Measurements from ENCODE around the gene SENP5. TPM values are rescaled to one million over a fixed set of nuclear protein-coding genes. Genes with fewer than 3 reads are reported as not detected.

SENP5 gene
- total and polyA plus RNA-seq, 2 experiments from 2014 or later = 16.9 to 36.2 TPM

DNA sequence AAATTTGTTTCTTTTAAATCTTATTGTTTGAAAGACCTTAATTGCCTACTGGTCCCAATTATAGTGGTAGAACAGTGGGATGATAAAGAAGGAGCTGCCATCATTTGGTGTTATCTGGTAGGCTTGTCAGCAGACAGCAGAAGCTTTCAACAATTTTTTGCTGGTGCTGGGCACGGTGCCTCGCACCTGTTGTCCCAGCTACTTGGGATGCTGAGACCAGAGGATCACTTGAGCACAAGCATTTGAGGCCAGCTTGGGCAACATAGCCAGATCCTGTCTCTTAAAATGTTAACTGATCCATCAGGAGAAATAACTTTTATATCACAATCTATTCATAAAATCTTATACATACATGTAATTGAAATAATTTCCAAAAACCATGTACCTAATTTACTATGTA lies 36.0 kb downstream of the SENP5 start:
- no peak overlapping the region for H3K9ac ChIP-seq
- H3K4me2 ChIP-seq (ENCODE audit: unreplicated experiment) = no peak overlapping the region
- no peak for DNase-seq
- H3K4me3 ChIP-seq = no peak overlapping the region
- no peaks in the 10 kb centered on the region for H3K4me1 ChIP-seq (ENCODE audit: insufficient read depth)
- H2AFZ ChIP-seq = no peak overlapping the region
- in situ Hi-C loops (cut with MboI) = no loop called here
- H3K9me2 ChIP-seq (ENCODE audit: insufficient read depth) = no peaks in the 10 kb centered on the region
- WGBS, 2 experiments (ENCODE audit: low coverage in 1 of 2, low lambda C conversion rate in 2 of 2, missing lambda C conversion rate in 2 of 2) = 96 to 98% methylated on average over 2 of the region's 2 CpGs
- no peak overlapping the region for H3K27ac ChIP-seq
- no peak for TF ChIP-seq EZH2 (IDR thresholded peaks at IDR 0.05; ENCODE audit: insufficient read depth, poor library complexity, severe bottlenecking)
- no peak for TF ChIP-seq EZH2phosphoT487 (IDR thresholded peaks at IDR 0.05; ENCODE audit: insufficient read depth, low read depth)
- no peaks in the 10 kb centered on the region for H4K20me1 ChIP-seq (ENCODE audit: insufficient read depth)
- peaks cover 56% of the 10 kb centered on the region for H3K36me3 ChIP-seq (ENCODE audit: low read depth)
- no peaks in the 10 kb centered on the region for H3K9me3 ChIP-seq (ENCODE audit: low read depth)
- peaks cover 14% of the 10 kb centered on the region for H3K79me2 ChIP-seq (ENCODE audit: insufficient read depth)
- no peaks in the 10 kb centered on the region for H3K27me3 ChIP-seq (replicated peaks; ENCODE audit: insufficient read depth)
- H3F3A ChIP-seq (ENCODE audit: insufficient read depth) = no peaks in the 10 kb centered on the region

DNA sequence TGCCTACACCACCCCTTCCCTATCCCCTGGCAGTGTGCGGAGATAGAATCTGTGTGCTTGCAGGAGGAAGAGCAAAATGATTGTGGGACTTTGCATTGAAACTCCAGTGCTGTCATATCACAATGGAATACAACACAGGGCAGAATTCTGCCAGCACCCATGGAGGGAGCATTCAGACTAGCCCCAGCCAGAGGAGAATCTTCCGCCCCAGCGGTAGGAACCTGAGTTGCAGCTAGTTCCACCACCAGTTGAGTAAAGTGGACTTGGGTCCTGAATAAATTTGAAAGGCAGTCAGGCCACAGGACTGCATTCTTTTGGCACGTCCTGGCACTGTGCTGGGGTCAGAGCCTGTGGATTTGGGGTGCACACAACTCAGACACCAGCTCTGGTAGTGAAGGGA lies 47.1 kb downstream of the SENP5 start:
- WGBS, 2 experiments (ENCODE audit: low coverage in 1 of 2, low lambda C conversion rate in 2 of 2, missing lambda C conversion rate in 2 of 2) = 98% methylated on average over 4 of the region's 4 CpGs
- H3K79me2 ChIP-seq (ENCODE audit: insufficient read depth) = no peaks in the 10 kb centered on the region; the same call in 1 of the 2 replicates
- no peaks in the 10 kb centered on the region for H3K9me3 ChIP-seq (ENCODE audit: low read depth)
- no peaks in the 10 kb centered on the region for H3K9me2 ChIP-seq (ENCODE audit: insufficient read depth)
- H3K4me2 ChIP-seq (ENCODE audit: unreplicated experiment) = no peak overlapping the region
- peaks cover 10% of the 10 kb centered on the region; the same call in 1 of the 2 replicates for H3K36me3 ChIP-seq (ENCODE audit: low read depth)
- H3K27ac ChIP-seq = no peak overlapping the region
- in situ Hi-C loops (cut with MboI) = no loop called here
- H3K4me1 ChIP-seq (ENCODE audit: insufficient read depth) = no peaks in the 10 kb centered on the region
- H3K9ac ChIP-seq = no peak overlapping the region
- H3F3A ChIP-seq (ENCODE audit: insufficient read depth) = no peaks in the 10 kb centered on the region
- H4K20me1 ChIP-seq (ENCODE audit: insufficient read depth) = 0 out of 2 replicates have a peak, but pooled peaks cover 4% of the 10 kb centered on the region
- H2AFZ ChIP-seq = no peak overlapping the region
- DNase-seq = no peak
- TF ChIP-seq EZH2 (IDR thresholded peaks at IDR 0.05; ENCODE audit: insufficient read depth, poor library complexity, severe bottlenecking) (no peak), EZH2phosphoT487 (IDR thresholded peaks at IDR 0.05; ENCODE audit: insufficient read depth, low read depth) (no peak)
- no peaks in the 10 kb centered on the region for H3K27me3 ChIP-seq (replicated peaks; ENCODE audit: insufficient read depth)
- no peak overlapping the region for H3K4me3 ChIP-seq

DNA sequence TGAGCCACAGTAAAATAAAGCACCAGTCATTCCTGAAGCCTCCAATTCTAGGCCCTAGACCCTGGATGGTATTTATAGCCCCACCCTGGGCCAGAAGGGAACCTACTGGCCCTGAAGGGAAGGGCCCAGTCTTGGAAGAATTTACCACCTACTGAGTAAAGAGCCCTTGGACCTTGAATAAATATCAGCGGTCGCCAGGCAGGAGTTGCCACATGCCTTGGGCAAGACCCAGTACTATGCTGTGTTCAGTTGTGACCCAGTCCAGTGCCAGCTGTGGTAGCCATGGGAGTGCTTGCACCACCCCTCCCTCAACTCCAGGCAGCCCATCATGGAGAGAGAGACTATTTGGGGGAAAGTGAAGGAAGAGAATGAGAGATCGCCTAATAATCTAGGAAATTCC lies 47.7 kb downstream of the SENP5 start:
- no peaks in the 10 kb centered on the region for H3F3A ChIP-seq (ENCODE audit: insufficient read depth)
- no peak overlapping the region for H3K9ac ChIP-seq
- no peaks in the 10 kb centered on the region for H3K9me3 ChIP-seq (ENCODE audit: low read depth)
- H3K36me3 ChIP-seq (ENCODE audit: low read depth) = peaks cover 10% of the 10 kb centered on the region; the same call in 1 of the 2 replicates
- no peak overlapping the region for H3K4me3 ChIP-seq
- H3K4me1 ChIP-seq (ENCODE audit: insufficient read depth) = no peaks in the 10 kb centered on the region
- H3K79me2 ChIP-seq (ENCODE audit: insufficient read depth) = no peaks in the 10 kb centered on the region; the same call in 1 of the 2 replicates
- no peak for DNase-seq
- H4K20me1 ChIP-seq (ENCODE audit: insufficient read depth) = 0 out of 2 replicates have a peak, but pooled peaks cover 4% of the 10 kb centered on the region
- no peak overlapping the region for H3K4me2 ChIP-seq (ENCODE audit: unreplicated experiment)
- no peak overlapping the region for H3K27ac ChIP-seq
- H3K9me2 ChIP-seq (ENCODE audit: insufficient read depth) = no peaks in the 10 kb centered on the region
- H2AFZ ChIP-seq = no peak overlapping the region
- 94 to 97% methylated on average over 3 of the region's 3 CpGs for WGBS, 2 experiments (ENCODE audit: low coverage in 1 of 2, low lambda C conversion rate in 2 of 2, missing lambda C conversion rate in 2 of 2)
- TF ChIP-seq EZH2 (IDR thresholded peaks at IDR 0.05; ENCODE audit: insufficient read depth, poor library complexity, severe bottlenecking) (no peak), EZH2phosphoT487 (IDR thresholded peaks at IDR 0.05; ENCODE audit: insufficient read depth, low read depth) (no peak)
- in situ Hi-C loops (cut with MboI) = no loop called here
- no peaks in the 10 kb centered on the region for H3K27me3 ChIP-seq (replicated peaks; ENCODE audit: insufficient read depth)

DNA sequence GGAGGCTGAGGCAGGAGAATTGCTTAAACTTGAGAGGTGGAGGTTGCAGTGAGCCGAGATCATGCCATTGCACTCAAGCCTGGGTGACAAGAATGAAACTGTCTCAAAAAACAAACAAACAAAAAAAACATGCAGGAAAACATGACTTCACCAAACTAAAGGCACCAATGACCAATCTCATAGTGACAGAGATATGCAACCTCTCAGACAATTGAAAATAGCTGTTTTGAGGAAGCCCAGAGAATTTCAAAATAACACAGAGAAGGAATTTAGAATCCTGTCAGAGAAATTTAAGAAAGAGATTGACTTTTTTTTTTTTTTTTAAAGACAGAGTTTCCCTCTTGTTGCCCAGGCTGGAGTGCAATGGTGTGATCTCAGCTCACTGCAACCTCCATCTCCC lies 48.5 kb downstream of the SENP5 start:
- no peak overlapping the region for H3K4me2 ChIP-seq (ENCODE audit: unreplicated experiment)
- H3K79me2 ChIP-seq (ENCODE audit: insufficient read depth) = no peaks in the 10 kb centered on the region; the same call in 1 of the 2 replicates
- no peaks in the 10 kb centered on the region for H3K4me1 ChIP-seq (ENCODE audit: insufficient read depth)
- no peak for TF ChIP-seq EZH2 (IDR thresholded peaks at IDR 0.05; ENCODE audit: insufficient read depth, poor library complexity, severe bottlenecking)
- TF ChIP-seq EZH2phosphoT487 (IDR thresholded peaks at IDR 0.05; ENCODE audit: insufficient read depth, low read depth) = no peak
- WGBS, 2 experiments (ENCODE audit: low coverage in 1 of 2, low lambda C conversion rate in 2 of 2, missing lambda C conversion rate in 2 of 2) = 94 to 97% methylated on average over 1 of the region's 1 CpG
- H3K9me3 ChIP-seq (ENCODE audit: low read depth) = no peaks in the 10 kb centered on the region
- peaks cover 10% of the 10 kb centered on the region; the same call in 1 of the 2 replicates for H3K36me3 ChIP-seq (ENCODE audit: low read depth)
- no peak overlapping the region for H3K4me3 ChIP-seq
- no peak overlapping the region for H3K9ac ChIP-seq
- H3F3A ChIP-seq (ENCODE audit: insufficient read depth) = no peaks in the 10 kb centered on the region
- no peak for DNase-seq
- in situ Hi-C loops (cut with MboI) = no loop called here
- H2AFZ ChIP-seq = no peak overlapping the region
- H3K27ac ChIP-seq = no peak overlapping the region
- H4K20me1 ChIP-seq (ENCODE audit: insufficient read depth) = 0 out of 2 replicates have a peak, but pooled peaks cover 4% of the 10 kb centered on the region
- no peaks in the 10 kb centered on the region for H3K9me2 ChIP-seq (ENCODE audit: insufficient read depth)
- H3K27me3 ChIP-seq (replicated peaks; ENCODE audit: insufficient read depth) = no peaks in the 10 kb centered on the region

All from GM23248 (cell line).